H9 (cell line): Measurements from ENCODE around the gene MYCBPAP. TPM values are rescaled to one million over a fixed set of nuclear protein-coding genes. Genes with fewer than 3 reads are reported as not detected.
A peak's percentile ranks its signal among the peaks of the same experiment; 100 is the strongest.

Experiments
- DNase-seq: peaks from one replicate; pipeline ENCODE4 v3.0.0-alpha.2; 2017
- H2AFZ ChIP-seq: one replicate; pipeline ENCODE4 v1.6.1; 2013; ENCODE audit warnings: mild to moderate bottlenecking, low read length, control low read depth, moderate library complexity
- H2AK5ac ChIP-seq: 2 replicates; pipeline ENCODE4 v1.6.1; 2013; ENCODE audit warnings: low read length, control low read depth, mixed read lengths; ENCODE audit not compliant: insufficient read length
- H2BK120ac ChIP-seq: one replicate; pipeline ENCODE4 v1.6.1; 2013; ENCODE audit warnings: low read depth, mild to moderate bottlenecking, low read length, control low read depth, inconsistent platforms; ENCODE audit not compliant: poor library complexity, severe bottlenecking
- H2BK12ac ChIP-seq: 2 replicates; pipeline ENCODE4 v1.6.1; 2013; ENCODE audit warnings: low read length, control low read depth, mixed read lengths, low read depth; ENCODE audit not compliant: insufficient read length
- H2BK15ac ChIP-seq: 2 replicates; pipeline ENCODE4 v1.6.1; 2013; ENCODE audit warnings: low read depth, low read length, control low read depth
- H2BK20ac ChIP-seq: one replicate; pipeline ENCODE4 v1.6.1; 2013; ENCODE audit warnings: low read depth, mild to moderate bottlenecking, low read length, control low read depth, inconsistent platforms; ENCODE audit not compliant: poor library complexity, severe bottlenecking
- H2BK5ac ChIP-seq: 2 replicates; pipeline ENCODE4 v1.6.1; 2013; ENCODE audit warnings: low read length, control low read depth, mixed read lengths; ENCODE audit not compliant: insufficient read length
- H3K14ac ChIP-seq: 2 replicates; pipeline ENCODE4 v1.6.1; 2013; ENCODE audit warnings: low read length, control low read depth; ENCODE audit not compliant: insufficient read depth
- H3K18ac ChIP-seq: 2 replicates; pipeline ENCODE4 v1.6.1; 2013; ENCODE audit warnings: low read depth, mild to moderate bottlenecking, mixed read lengths, low read length, control low read depth; ENCODE audit not compliant: insufficient read length
- H3K23ac ChIP-seq: 2 replicates; pipeline ENCODE4 v1.6.1; 2013; ENCODE audit warnings: low read length, control low read depth, mixed read lengths, low read depth; ENCODE audit not compliant: insufficient read length
- H3K23me2 ChIP-seq: 2 replicates; pipeline ENCODE4 v1.6.1; 2013; ENCODE audit warnings: low read depth, mild to moderate bottlenecking, mixed read lengths, low read length, control low read depth; ENCODE audit not compliant: insufficient read length, poor library complexity, severe bottlenecking
- H3K27ac ChIP-seq: 2 replicates; pipeline ENCODE4 v1.5.1; 2013; ENCODE audit warnings: low read length, control low read depth, mixed read lengths, low read depth; ENCODE audit not compliant: insufficient read length
- H3K27me3 ChIP-seq: 2 replicates; pipeline ENCODE4 v1.6.1; 2013; ENCODE audit warnings: low read length, control low read depth, inconsistent platforms; ENCODE audit not compliant: insufficient read depth
- H3K4ac ChIP-seq: 2 replicates; pipeline ENCODE4 v1.6.1; 2013; ENCODE audit warnings: low read depth, mild to moderate bottlenecking, control low read depth, inconsistent platforms, low read length, moderate library complexity
- H3K4me1 ChIP-seq: 2 replicates; pipeline ENCODE4 v1.6.1; 2013; ENCODE audit warnings: low read length, control low read depth, inconsistent platforms; ENCODE audit not compliant: insufficient read depth
- H3K4me2 ChIP-seq: 2 replicates; pipeline ENCODE4 v1.6.1; 2013; ENCODE audit warnings: low read length, control low read depth, mixed read lengths; ENCODE audit not compliant: insufficient read length, insufficient read depth
- H3K56ac ChIP-seq: 2 replicates; pipeline ENCODE4 v1.6.1; 2013; ENCODE audit warnings: low read depth, mild to moderate bottlenecking, mixed read lengths, low read length, control low read depth; ENCODE audit not compliant: insufficient read length
- H3K79me1 ChIP-seq: 2 replicates; pipeline ENCODE4 v1.6.1; 2013; ENCODE audit warnings: low read depth, mild to moderate bottlenecking, moderate library complexity, low read length, control low read depth, inconsistent platforms; ENCODE audit not compliant: insufficient read depth, poor library complexity, severe bottlenecking
- H3K79me2 ChIP-seq: 2 replicates; pipeline ENCODE4 v1.6.1; 2013; ENCODE audit warnings: low read length, control low read depth, inconsistent platforms; ENCODE audit not compliant: insufficient read depth
- H3K9ac ChIP-seq: 2 replicates; pipeline ENCODE4 v1.6.1; 2013; ENCODE audit warnings: low read length, control low read depth, mixed read lengths; ENCODE audit not compliant: insufficient read length; ENCODE audit errors: extremely low read depth
- H3K9me3 ChIP-seq: one replicate; pipeline ENCODE4 v1.6.1; 2013; ENCODE audit warnings: low read depth, low read length, inconsistent platforms; ENCODE audit not compliant: control insufficient read depth
- H3T11ph ChIP-seq: one replicate; pipeline ENCODE4 v1.6.1; 2013; ENCODE audit warnings: mild to moderate bottlenecking, low read length, control low read depth, inconsistent platforms
- H4K20me1 ChIP-seq: one replicate; pipeline ENCODE4 v1.6.1; 2013; ENCODE audit not compliant: control insufficient read depth, insufficient read length, insufficient read depth
- H4K5ac ChIP-seq: 2 replicates; pipeline ENCODE4 v1.6.1; 2013; ENCODE audit warnings: low read depth, mild to moderate bottlenecking, mixed read lengths, low read length, control low read depth; ENCODE audit not compliant: insufficient read length
- H4K8ac ChIP-seq: replicated peaks from 2 replicates; pipeline ENCODE4 v1.6.1; 2013; ENCODE audit warnings: low read length, control low read depth, mixed read lengths, low read depth; ENCODE audit not compliant: insufficient read length
- H4K91ac ChIP-seq: 2 replicates; pipeline ENCODE4 v1.6.1; 2013; ENCODE audit warnings: low read depth, mild to moderate bottlenecking, moderate library complexity, mixed read lengths, low read length, control low read depth; ENCODE audit not compliant: insufficient read length
- H3K27ac Mint-ChIP-seq, 3 experiments: 2 replicates in 2 of 3; 3 replicates in 1 of 3; pipeline ENCODE4 v1.8.0; 2020 to 2021; ENCODE audit warnings: mixed read lengths in 3 of 3, mild to moderate bottlenecking in 1 of 3, moderate library complexity in 1 of 3
- H3K27me3 Mint-ChIP-seq: 2 replicates; pipeline ENCODE4 v1.8.0; 2021; ENCODE audit warnings: low read depth, mild to moderate bottlenecking, moderate library complexity, mixed read lengths
- H3K36me3 Mint-ChIP-seq, 3 experiments: 2 replicates in 2 of 3; 3 replicates in 1 of 3; pipeline ENCODE4 v1.8.0; 2020 to 2021; ENCODE audit warnings: low read depth in 3 of 3, mixed read lengths in 3 of 3; ENCODE audit not compliant: insufficient read depth in 1 of 3
- H3K4me1 Mint-ChIP-seq, 2 experiments: 2 replicates each; pipeline ENCODE4 v1.8.0; 2020; ENCODE audit warnings: mixed read lengths in 2 of 2
- H3K4me3 Mint-ChIP-seq, 2 experiments: 2 replicates in 1 of 2; 3 replicates in 1 of 2; pipeline ENCODE4 v1.8.0; 2020 to 2021; ENCODE audit warnings: mild to moderate bottlenecking in 2 of 2, mixed read lengths in 2 of 2, moderate library complexity in 1 of 2
- H3K9me3 Mint-ChIP-seq, 2 experiments: 2 replicates in 1 of 2; 3 replicates in 1 of 2; pipeline ENCODE4 v1.8.0; 2020; ENCODE audit warnings: mild to moderate bottlenecking in 2 of 2, mixed read lengths in 2 of 2, moderate library complexity in 1 of 2
- WGBS: extraction: QIAGEN DNeasy Blood & Tissue Kit; methylation state at CpG from one replicate; pipeline ENCODE4 v1.1.7; 2013; ENCODE audit warnings: missing lambda C conversion rate, low lambda C conversion rate, mixed read lengths; ENCODE audit not compliant: insufficient read length; ENCODE audit errors: extremely low coverage; 5-methylcytosine and 5-hydroxymethylcytosine counted together
- total RNA-seq: library from RNA; stranded (reverse); gene quantifications from 2 replicates; pipeline ENCODE4 v1.2.1, GENCODE V29; 2021
- TF ChIP-seq, protein P1 (sequence below): fragments of 200-600 bp; sonication (generic); conservative IDR thresholded peaks from 3 replicates; pipeline ENCODE4 v1.8.0; 2021; ENCODE audit warnings: antibody characterized with exemption, mild to moderate bottlenecking

MYCBPAP gene
- total RNA-seq, 1 experiment from 2014 or later = 1.7 TPM

DNA sequence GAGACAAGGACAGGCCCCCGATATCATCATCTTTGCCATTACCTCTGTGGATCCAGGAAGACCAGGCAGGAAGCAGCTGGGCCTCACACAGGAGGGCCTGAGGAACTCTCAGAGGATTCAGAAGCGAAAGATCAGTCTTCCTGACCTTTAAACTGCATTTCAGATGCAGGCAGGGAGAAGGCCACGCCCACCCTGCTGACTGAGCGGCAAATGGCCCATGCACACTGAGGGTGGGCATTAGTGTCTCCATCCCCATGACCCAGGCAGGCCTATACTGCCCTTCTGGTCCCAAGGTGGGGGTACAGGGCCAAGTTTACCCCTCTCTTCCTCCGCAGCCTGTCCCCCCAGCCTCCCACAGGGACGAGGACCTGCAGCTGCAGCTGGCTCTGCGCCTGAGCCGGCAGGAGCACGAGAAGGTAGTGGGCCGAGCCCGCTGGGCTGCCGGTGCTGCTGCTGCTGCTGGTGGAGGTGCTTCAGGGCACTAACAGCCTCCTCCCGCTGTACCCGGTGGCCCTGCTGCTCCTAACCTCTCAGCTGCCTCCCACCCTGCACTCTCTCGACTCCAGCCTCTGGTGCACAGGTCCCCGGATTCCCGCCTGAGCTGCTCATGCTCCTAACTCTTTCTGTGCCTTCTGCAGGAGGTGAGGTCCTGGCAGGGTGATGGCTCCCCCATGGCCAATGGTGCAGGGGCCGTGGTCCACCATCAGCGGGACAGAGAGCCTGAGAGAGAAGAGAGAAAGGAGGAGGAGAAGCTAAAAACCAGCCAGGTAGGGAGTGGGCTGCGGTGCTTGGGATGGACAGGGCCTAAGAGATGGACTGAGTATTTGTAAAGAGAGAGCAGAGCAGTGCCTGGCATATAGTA, 30.5 kb downstream of the MYCBPAP start:
- Histone ChIP-seq H4K8ac (no peak overlapping the region), H2BK5ac (no peak overlapping the region), H3K79me2 (no peaks in the 10 kb centered on the region), H2AFZ (no peak overlapping the region), H3T11ph (no peak overlapping the region), H3K9ac (no peak overlapping the region), H4K20me1 (no peaks in the 10 kb centered on the region), H2BK120ac (no peak overlapping the region), H3K4me2 (no peak overlapping the region), H3K18ac (no peak overlapping the region), H3K23me2 (peaks cover 12% of the 10 kb centered on the region), H4K91ac (no peak overlapping the region), H2BK12ac (no peak overlapping the region), H2AK5ac (no peak overlapping the region), H3K14ac (no peak overlapping the region), H3K9me3 (no peaks in the 10 kb centered on the region), H3K56ac (no peak overlapping the region), H3K4me1 (peaks cover 4% of the 10 kb centered on the region; the same call in 1 of the 2 replicates), H2BK15ac (no peak overlapping the region), H4K5ac (no peak overlapping the region), H3K23ac (no peak overlapping the region), H3K27me3 (no peaks in the 10 kb centered on the region; the same call in 1 of the 2 replicates), H3K79me1 (no peaks in the 10 kb centered on the region), H2BK20ac (no peak overlapping the region), H3K27ac (no peak overlapping the region), H3K4ac (no peak overlapping the region)
- H3K4me3 Mint-ChIP-seq = peak overlapping the region in 1 of 2 experiments; percentile 5; a peak in 1 of 5 replicates
- H3K36me3 Mint-ChIP-seq = peaks cover 0 to 5% (median 0%) of the 10 kb centered on the region in 3 experiments; a peak in 3 of 7 replicates
- no peaks in the 10 kb centered on the region for H3K9me3 Mint-ChIP-seq
- TF ChIP-seq, protein P1, sequence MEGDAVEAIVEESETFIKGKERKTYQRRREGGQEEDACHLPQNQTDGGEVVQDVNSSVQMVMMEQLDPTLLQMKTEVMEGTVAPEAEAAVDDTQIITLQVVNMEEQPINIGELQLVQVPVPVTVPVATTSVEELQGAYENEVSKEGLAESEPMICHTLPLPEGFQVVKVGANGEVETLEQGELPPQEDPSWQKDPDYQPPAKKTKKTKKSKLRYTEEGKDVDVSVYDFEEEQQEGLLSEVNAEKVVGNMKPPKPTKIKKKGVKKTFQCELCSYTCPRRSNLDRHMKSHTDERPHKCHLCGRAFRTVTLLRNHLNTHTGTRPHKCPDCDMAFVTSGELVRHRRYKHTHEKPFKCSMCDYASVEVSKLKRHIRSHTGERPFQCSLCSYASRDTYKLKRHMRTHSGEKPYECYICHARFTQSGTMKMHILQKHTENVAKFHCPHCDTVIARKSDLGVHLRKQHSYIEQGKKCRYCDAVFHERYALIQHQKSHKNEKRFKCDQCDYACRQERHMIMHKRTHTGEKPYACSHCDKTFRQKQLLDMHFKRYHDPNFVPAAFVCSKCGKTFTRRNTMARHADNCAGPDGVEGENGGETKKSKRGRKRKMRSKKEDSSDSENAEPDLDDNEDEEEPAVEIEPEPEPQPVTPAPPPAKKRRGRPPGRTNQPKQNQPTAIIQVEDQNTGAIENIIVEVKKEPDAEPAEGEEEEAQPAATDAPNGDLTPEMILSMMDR = no peak
- H3K27me3 Mint-ChIP-seq = peaks cover 26% of the 10 kb centered on the region
- H3K27ac Mint-ChIP-seq = no peak overlapping the region
- peak; percentile 46 for DNase-seq
- H3K4me1 Mint-ChIP-seq = peaks cover 31 to 46% of the 10 kb centered on the region in 2 experiments
- WGBS = no CpG with 5 or more reads among the region's 20 CpGs
